ENCODE results near the gene AMPD3. TPM values are rescaled to one million over a fixed set of nuclear protein-coding genes. Genes with fewer than 3 reads are reported as not detected.

Gene AMPD3
- total and polyA plus RNA-seq, 2 of the 13 experiments (the other 11 are each of a cell fraction or from before 2014, with no cell fraction given): 0.33 to 2.3 TPM

DNA sequence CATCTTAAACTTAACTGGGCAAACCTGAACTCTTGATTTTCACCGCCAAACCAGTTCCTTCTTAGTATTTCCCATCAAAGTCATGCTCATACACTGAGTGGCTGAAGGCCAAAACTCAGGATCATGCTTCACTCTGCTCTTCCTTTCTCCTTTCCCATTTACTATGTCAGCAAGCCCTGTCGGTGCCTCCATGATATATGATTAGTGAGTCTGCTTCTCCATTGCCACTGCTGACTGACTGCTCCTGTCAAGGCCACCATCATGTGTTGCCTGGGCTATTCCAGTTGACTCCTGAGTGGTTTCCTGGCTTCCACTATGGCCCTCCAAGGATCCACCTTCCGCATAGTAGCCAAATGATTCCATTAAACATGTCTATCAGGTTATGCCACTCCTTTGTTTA lies 42.8 kb upstream of the AMPD3 start:
- in situ Hi-C loops (cut with HindIII; ENCODE audit: extremely low pct_ligation_motif_present, low pct_unique_long_range_greater_than_20kb): no loop called here
- ATAC-seq (no peak), FAIRE-seq (no peak), DNase-seq (ENCODE audit: low spot score) (no peak)
- H3K27ac ChIP-seq (ENCODE audit: extremely low read length, insufficient read depth, low read length): no peak overlapping the region
- no peak for TF ChIP-seq IKZF4 (CRISPR knock-in tag; IDR thresholded peaks at IDR 0.05; ENCODE audit: borderline replicate concordance, low read depth, not compliant biosample characterization)
- TF ChIP-seq MYNN (CRISPR knock-in tag; IDR thresholded peaks at IDR 0.05; ENCODE audit: low read depth): no peak
- TF ChIP-seq ZNF350 (CRISPR knock-in tag; IDR thresholded peaks at IDR 0.05; ENCODE audit: borderline replicate concordance, low read depth): no peak
- TF ChIP-seq, protein P1, sequence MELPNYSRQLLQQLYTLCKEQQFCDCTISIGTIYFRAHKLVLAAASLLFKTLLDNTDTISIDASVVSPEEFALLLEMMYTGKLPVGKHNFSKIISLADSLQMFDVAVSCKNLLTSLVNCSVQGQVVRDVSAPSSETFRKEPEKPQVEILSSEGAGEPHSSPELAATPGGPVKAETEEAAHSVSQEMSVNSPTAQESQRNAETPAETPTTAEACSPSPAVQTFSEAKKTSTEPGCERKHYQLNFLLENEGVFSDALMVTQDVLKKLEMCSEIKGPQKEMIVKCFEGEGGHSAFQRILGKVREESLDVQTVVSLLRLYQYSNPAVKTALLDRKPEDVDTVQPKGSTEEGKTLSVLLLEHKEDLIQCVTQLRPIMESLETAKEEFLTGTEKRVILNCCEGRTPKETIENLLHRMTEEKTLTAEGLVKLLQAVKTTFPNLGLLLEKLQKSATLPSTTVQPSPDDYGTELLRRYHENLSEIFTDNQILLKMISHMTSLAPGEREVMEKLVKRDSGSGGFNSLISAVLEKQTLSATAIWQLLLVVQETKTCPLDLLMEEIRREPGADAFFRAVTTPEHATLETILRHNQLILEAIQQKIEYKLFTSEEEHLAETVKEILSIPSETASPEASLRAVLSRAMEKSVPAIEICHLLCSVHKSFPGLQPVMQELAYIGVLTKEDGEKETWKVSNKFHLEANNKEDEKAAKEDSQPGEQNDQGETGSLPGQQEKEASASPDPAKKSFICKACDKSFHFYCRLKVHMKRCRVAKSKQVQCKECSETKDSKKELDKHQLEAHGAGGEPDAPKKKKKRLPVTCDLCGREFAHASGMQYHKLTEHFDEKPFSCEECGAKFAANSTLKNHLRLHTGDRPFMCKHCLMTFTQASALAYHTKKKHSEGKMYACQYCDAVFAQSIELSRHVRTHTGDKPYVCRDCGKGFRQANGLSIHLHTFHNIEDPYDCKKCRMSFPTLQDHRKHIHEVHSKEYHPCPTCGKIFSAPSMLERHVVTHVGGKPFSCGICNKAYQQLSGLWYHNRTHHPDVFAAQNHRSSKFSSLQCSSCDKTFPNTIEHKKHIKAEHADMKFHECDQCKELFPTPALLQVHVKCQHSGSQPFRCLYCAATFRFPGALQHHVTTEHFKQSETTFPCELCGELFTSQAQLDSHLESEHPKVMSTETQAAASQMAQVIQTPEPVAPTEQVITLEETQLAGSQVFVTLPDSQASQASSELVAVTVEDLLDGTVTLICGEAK (IDR thresholded peaks at IDR 0.05): no peak
- TF ChIP-seq, protein P1 (CRISPR knock-in tag; IDR thresholded peaks at IDR 0.05): no peak
- TF ChIP-seq, protein P2, sequence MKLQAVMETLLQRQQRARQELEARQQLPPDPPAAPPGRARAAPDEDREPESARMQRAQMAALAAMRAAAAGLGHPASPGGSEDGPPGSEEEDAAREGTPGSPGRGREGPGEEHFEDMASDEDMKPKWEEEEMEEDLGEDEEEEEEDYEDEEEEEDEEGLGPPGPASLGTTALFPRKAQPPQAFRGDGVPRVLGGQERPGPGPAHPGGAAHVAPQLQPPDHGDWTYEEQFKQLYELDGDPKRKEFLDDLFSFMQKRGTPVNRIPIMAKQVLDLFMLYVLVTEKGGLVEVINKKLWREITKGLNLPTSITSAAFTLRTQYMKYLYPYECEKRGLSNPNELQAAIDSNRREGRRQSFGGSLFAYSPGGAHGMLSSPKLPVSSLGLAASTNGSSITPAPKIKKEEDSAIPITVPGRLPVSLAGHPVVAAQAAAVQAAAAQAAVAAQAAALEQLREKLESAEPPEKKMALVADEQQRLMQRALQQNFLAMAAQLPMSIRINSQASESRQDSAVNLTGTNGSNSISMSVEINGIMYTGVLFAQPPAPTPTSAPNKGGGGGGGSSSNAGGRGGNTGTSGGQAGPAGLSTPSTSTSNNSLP (IDR thresholded peaks at IDR 0.05; ENCODE audit: low read depth, low read length): no peak
- no peak for TF ChIP-seq NFE2L2 (IDR thresholded peaks at IDR 0.05; ENCODE audit: low read length)
- TF ChIP-seq, protein P3, sequence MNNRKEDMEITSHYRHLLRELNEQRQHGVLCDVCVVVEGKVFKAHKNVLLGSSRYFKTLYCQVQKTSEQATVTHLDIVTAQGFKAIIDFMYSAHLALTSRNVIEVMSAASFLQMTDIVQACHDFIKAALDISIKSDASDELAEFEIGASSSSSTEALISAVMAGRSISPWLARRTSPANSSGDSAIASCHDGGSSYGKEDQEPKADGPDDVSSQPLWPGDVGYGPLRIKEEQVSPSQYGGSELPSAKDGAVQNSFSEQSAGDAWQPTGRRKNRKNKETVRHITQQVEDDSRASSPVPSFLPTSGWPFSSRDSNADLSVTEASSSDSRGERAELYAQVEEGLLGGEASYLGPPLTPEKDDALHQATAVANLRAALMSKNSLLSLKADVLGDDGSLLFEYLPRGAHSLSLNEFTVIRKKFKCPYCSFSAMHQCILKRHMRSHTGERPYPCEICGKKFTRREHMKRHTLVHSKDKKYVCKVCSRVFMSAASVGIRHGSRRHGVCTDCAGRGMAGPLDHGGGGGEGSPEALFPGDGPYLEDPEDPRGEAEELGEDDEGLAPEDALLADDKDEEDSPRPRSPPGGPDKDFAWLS (CRISPR knock-in tag; IDR thresholded peaks at IDR 0.05; ENCODE audit: borderline replicate concordance): no peak
- H3K4me3 ChIP-seq (replicated peaks in 1 of 3; ENCODE audit: insufficient read depth in 1 of 3, low read depth in 2 of 3, low read length in 3 of 3): no peak overlapping the region
- H4K20me1 ChIP-seq (ENCODE audit: insufficient read depth, low read length): no peaks in the 10 kb centered on the region
- no peak overlapping the region for H3K9ac ChIP-seq (ENCODE audit: insufficient read depth, low read depth, low read length)
- no peak overlapping the region for H2AFZ ChIP-seq (ENCODE audit: low read length)
- no peak overlapping the region for H3K4me2 ChIP-seq (ENCODE audit: low read depth, low read length)
- intact Hi-C loops (cut with micrococcal nuclease; ENCODE audit: unreplicated experiment): no loop called here
- ChIA-PET POLR2A (no interaction called here), CTCF (ENCODE audit: low intra/inter-chr PET ratio, low total read pairs) (no interaction called here)
- no peaks in the 10 kb centered on the region; a peak in 1 of 5 replicates for H3K27me3 ChIP-seq (ENCODE audit: control insufficient read depth in 1 of 2, insufficient read depth in 2 of 2, low read length in 2 of 2)
- WGBS (ENCODE audit: low lambda C conversion rate): 26% methylated on average over 3 of the region's 3 CpGs
- no peaks in the 10 kb centered on the region for H3K79me2 ChIP-seq (ENCODE audit: insufficient read depth, low read length)
- H3K4me1 ChIP-seq (ENCODE audit: insufficient read depth, low read length): peaks cover 8% of the 10 kb centered on the region
- no peaks in the 10 kb centered on the region for H3K36me3 ChIP-seq (replicated peaks in 1 of 2; ENCODE audit: control insufficient read depth in 1 of 2, insufficient read depth in 2 of 2, low read length in 2 of 2)
- H3K9me3 ChIP-seq (ENCODE audit: low read length): no peaks in the 10 kb centered on the region
- no TSS peak for BruUV-seq (replicated peaks)

All from HepG2 (cell line).